Esophagus muscularis mucosa (tissue), 4 donors: ENCODE measurements around the gene BAAT.

ENCODE experiments used
- EP300 ChIP-seq: sonication (generic); formaldehyde crosslinking; IDR thresholded peaks from one replicate; pipeline ENCODE4 v1.6.1; 2017; ENCODE audit warnings: antibody characterized with exemption
- POLR2A ChIP-seq: fragments of 450-650 bp; IDR thresholded peaks from one replicate; pipeline ENCODE4 v1.6.1; 2017; ENCODE audit warnings: antibody characterized with exemption, moderate library complexity, mild to moderate bottlenecking, low read depth
- TF ChIP-seq, protein P1 (sequence below), 3 experiments: fragments of 200-600 bp in 2 of 3; fragments of 450-650 bp in 1 of 3; sonication (generic) in 2 of 3; IDR thresholded peaks; one replicate each; pipeline ENCODE4 v1.5.1; 2017 to 2019; ENCODE audit warnings: antibody characterized with exemption in 3 of 3, mild to moderate bottlenecking in 2 of 3, moderate library complexity in 1 of 3

DNA sequence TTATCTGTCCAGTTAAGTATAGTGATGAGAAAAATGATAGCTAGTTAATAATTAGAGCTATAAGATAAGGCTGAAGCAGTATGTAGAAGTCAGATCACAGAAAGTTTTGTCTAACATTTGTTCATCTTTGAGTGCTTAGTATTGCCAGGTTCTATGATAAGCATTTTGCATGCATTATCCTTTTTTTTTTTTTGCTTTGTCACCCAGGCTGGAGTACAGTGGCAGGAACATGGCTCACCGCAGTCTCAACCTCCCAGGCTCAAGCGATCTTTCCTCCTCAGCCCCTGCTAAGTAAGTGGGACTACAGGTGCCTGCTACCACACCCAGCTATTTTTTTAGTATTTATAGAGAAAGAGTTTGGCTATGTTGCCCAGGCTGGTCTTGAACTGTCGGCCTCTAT is 17.5 kb downstream of the BAAT start:
- no peak for TF ChIP-seq EP300
- TF ChIP-seq, protein P1, sequence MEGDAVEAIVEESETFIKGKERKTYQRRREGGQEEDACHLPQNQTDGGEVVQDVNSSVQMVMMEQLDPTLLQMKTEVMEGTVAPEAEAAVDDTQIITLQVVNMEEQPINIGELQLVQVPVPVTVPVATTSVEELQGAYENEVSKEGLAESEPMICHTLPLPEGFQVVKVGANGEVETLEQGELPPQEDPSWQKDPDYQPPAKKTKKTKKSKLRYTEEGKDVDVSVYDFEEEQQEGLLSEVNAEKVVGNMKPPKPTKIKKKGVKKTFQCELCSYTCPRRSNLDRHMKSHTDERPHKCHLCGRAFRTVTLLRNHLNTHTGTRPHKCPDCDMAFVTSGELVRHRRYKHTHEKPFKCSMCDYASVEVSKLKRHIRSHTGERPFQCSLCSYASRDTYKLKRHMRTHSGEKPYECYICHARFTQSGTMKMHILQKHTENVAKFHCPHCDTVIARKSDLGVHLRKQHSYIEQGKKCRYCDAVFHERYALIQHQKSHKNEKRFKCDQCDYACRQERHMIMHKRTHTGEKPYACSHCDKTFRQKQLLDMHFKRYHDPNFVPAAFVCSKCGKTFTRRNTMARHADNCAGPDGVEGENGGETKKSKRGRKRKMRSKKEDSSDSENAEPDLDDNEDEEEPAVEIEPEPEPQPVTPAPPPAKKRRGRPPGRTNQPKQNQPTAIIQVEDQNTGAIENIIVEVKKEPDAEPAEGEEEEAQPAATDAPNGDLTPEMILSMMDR (IDR thresholded peaks at IDR 0.05) = no peak
- no peak for TF ChIP-seq POLR2A
